Left lung (tissue), 14 donors: ENCODE data around the gene PAK5. TPM values are rescaled to one million over a fixed set of nuclear protein-coding genes. Genes with fewer than 3 reads are reported as not detected.

Source experiments
- ATAC-seq: fragments of 200-7000 bp; cut with Tn5 transposase; one replicate; pipeline ENCODE4 v1.9.1; 2020; ENCODE audit warnings: moderate library complexity
- DNase-seq, 4 donors: peaks; one replicate each; pipeline ENCODE4 v3.0.0-alpha.2; 2013 to 2020
- H3K27ac ChIP-seq, 2 donors: fragments of 200-600 bp; sonication (generic) in 1 of 2; one replicate each; pipeline versions ENCODE4 v1.5.0 to v1.8.0; 2020 to 2021
- H3K27me3 ChIP-seq, 2 donors: fragments of 200-600 bp; sonication (generic) in 1 of 2; one replicate each; pipeline versions ENCODE4 v1.5.0 to v1.8.0; 2020 to 2021
- H3K36me3 ChIP-seq, 2 donors: fragments of 200-600 bp; sonication (generic) in 1 of 2; one replicate each; pipeline versions ENCODE4 v1.5.0 to v1.8.0; 2020 to 2021
- H3K4me1 ChIP-seq, 2 donors: fragments of 200-600 bp; one replicate each; pipeline ENCODE4 v1.8.0; 2021
- H3K4me3 ChIP-seq, 2 donors: fragments of 200-600 bp; sonication (generic) in 1 of 2; one replicate each; pipeline versions ENCODE4 v1.5.0 to v1.8.0; 2020 to 2021; ENCODE audit warnings: mild to moderate bottlenecking in 1 of 2
- H3K9me3 ChIP-seq, 2 donors: fragments of 200-600 bp; sonication (generic) in 1 of 2; one replicate each; pipeline versions ENCODE4 v1.5.0 to v1.8.0; 2020 to 2021
- intact Hi-C, 2 donors: fragments of 100-400 bp; cut with DNase I; formaldehyde crosslinking; loops; one replicate each; pipeline versions ENCODE4 v1.11.2 to v1.14.2; 2022
- long read RNA-seq, 12 donors: library from polyadenylated mRNA in 2 of 12; unstranded in 2 of 12; transcript quantifications; one replicate each; pipeline ENCODE4 v2.0.0 and lab custom pipeline, GENCODE V29; 2019 to 2026
- polyA plus RNA-seq, 6 donors: library from polyadenylated mRNA; unstranded; fragments of 120-200 nt; gene quantifications; one replicate each; pipeline ENCODE4 v1.2.1, GENCODE V29; 2013; ENCODE audit not compliant: insufficient read length in 6 of 6
- total RNA-seq, 2 donors: library from RNA; stranded (reverse); fragmentation: NEBNext Ultra II Directional; extraction: Animal tissue kit (Norgen Biotek cat#: 25700); gene quantifications; one replicate each; pipeline ENCODE4 v1.2.1, GENCODE V29; 2021
- TF ChIP-seq, protein P1 (sequence below), 2 donors: fragments of 200-600 bp; sonication (generic) in 1 of 2; IDR thresholded peaks; one replicate each; pipeline versions ENCODE4 v1.5.0 to v1.8.0; 2021; ENCODE audit warnings: antibody characterized with exemption in 2 of 2
- donor health status: DM: no; HTN: yes; CAD: no.
- donor health status: DM: no; HTN: no; CAD: no.

Gene PAK5
- under 1 TPM in 1 of 2 donors, not detected in 1; 0.15 TPM for total RNA-seq
- polyA plus RNA-seq = under 1 TPM; 0.30 to 0.46 (median 0.39) TPM
- long read RNA-seq, donor 1 = 0 reads
- long read RNA-seq, donor 2 = 0 reads
- long read RNA-seq, donor 3 = 0 reads
- long read RNA-seq, donor 4 = 0 reads
- long read RNA-seq, donor 5 = 0 reads
- long read RNA-seq, donor 6 = 0 reads
- long read RNA-seq, donor 7 = 0 reads
- long read RNA-seq, donor 8 = 0 reads
- long read RNA-seq, donor 9 = 0 reads
- long read RNA-seq, donor 10 = 0 reads
- long read RNA-seq, donor 11 = 0 reads
- long read RNA-seq, donor 12 = 0 reads

DNA sequence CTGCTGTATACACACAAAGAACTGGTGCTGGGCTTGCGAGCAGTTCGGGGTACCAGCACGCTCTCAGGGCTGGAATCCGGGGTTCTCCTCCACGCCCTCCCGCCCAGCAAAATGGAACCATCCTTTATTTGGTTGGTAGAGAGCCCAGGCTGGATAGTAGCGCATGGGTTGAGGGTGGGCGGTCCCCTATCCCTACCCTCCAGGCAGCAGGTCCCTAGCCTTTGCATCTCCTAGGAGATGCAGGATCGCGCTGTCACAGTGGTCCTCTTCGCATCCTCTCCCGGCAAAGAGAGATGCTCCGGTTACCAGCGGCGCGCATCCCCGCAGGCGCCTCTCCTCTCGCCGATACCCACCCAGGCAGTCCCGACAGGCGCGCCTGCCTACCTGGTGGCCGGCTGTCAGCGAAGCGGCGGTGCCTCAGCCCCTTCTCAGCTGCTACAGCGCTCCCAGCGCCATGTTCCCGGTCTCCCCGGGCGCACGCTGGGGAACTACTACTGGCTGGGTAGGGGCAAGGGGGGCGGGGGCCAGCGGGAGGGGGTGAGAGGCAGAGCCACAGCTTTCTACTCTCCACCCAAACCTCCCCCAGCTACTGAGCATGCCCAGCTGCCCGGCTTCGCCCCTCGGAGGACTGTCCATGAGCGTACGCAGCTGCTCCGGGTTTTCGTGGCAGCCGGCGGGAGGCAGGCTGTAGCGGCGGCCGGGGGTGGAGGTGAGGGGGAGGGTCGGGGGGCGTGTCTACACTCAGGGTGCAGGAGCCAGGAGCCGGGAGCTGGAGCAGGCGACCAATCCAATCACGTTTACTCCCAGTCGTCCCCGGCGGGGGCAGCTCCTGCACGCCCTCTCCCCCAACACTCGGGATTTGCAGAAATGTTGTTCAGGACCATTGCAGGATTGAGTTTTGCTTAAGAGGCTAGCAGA lies at the start of gene PAK5:
PAK5 (minus strand) TSS at position 699 of the 918 bp plus-strand sequence. CDS start 194,748 bp downstream, outside the sequence.
- peaks cover 7 to 50% of the 10 kb centered on the region in 2 donors for H3K27me3 ChIP-seq
- intact Hi-C loops = no loop called here
- TF ChIP-seq, protein P1, sequence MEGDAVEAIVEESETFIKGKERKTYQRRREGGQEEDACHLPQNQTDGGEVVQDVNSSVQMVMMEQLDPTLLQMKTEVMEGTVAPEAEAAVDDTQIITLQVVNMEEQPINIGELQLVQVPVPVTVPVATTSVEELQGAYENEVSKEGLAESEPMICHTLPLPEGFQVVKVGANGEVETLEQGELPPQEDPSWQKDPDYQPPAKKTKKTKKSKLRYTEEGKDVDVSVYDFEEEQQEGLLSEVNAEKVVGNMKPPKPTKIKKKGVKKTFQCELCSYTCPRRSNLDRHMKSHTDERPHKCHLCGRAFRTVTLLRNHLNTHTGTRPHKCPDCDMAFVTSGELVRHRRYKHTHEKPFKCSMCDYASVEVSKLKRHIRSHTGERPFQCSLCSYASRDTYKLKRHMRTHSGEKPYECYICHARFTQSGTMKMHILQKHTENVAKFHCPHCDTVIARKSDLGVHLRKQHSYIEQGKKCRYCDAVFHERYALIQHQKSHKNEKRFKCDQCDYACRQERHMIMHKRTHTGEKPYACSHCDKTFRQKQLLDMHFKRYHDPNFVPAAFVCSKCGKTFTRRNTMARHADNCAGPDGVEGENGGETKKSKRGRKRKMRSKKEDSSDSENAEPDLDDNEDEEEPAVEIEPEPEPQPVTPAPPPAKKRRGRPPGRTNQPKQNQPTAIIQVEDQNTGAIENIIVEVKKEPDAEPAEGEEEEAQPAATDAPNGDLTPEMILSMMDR (IDR thresholded peaks at IDR 0.05) = no peak
- peak; percentile 34 to 84 (median 66) for DNase-seq
- peak; percentile 98 for ATAC-seq
- peaks cover 0 to 10% of the 10 kb centered on the region in 2 donors for H3K9me3 ChIP-seq
- H3K4me3 ChIP-seq = peak within 1 kb of the TSS; percentile 14 to 21
- no peaks in the 10 kb centered on the region for H3K36me3 ChIP-seq
- no peaks in the 10 kb centered on the region for H3K4me1 ChIP-seq
- H3K27ac ChIP-seq = no peak within 1 kb of the TSS

DNA sequence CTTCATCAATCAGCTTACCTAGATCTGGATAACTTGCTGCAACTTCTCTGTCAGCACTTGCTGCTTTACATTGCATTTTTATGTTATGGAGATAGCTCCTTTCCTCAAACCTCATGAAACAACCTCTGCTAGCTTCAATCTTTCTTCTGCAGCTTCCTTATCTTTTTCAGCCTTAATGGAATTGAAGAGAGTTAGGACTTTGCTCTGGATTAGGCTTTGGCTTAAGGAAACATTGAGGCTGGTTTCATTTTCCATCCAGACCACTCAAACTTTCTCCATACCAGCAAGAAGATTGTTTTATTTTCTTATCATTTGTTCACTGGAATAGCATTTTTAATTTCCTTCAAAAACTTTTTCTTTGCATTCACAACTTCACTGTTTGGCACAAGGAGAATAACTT lies 48.8 kb upstream of the PAK5 start:
- Histone ChIP-seq H3K4me1 (no peaks in the 10 kb centered on the region), H3K9me3 (no peaks in the 10 kb centered on the region), H3K36me3 (no peaks in the 10 kb centered on the region), H3K4me3 (no peak overlapping the region), H3K27me3 (no peaks in the 10 kb centered on the region), H3K27ac (no peak overlapping the region)
- intact Hi-C loops = no loop called here
- ATAC-seq (no peak), DNase-seq (no peak)
- TF ChIP-seq, protein P1 (IDR thresholded peaks at IDR 0.05) = no peak

DNA sequence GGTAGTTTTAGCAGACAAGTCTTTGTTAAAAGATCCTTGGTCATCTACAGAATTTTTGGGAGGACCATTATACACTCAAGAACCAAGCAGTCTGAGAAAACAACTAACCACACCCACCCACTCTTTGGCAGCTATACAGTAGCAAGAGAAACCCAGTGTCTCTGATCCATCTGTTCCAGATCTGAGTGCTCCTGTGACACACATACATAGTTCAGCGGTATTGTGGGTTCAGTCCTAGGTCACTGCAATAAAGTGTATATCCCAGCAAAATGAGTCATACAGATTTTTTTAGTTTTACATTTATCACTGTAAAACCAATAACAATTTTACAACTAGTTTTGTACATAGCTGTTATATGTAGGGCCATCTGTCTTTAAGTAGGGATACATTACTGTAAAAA lies 47.4 kb upstream of the PAK5 start:
- intact Hi-C loops = no loop called here
- H3K27ac ChIP-seq = no peak overlapping the region
- H3K9me3 ChIP-seq = no peaks in the 10 kb centered on the region
- no peaks in the 10 kb centered on the region for H3K36me3 ChIP-seq
- H3K27me3 ChIP-seq = no peaks in the 10 kb centered on the region
- TF ChIP-seq, protein P1 (IDR thresholded peaks at IDR 0.05) = no peak
- ATAC-seq = no peak
- no peak for DNase-seq
- H3K4me3 ChIP-seq = no peak overlapping the region
- H3K4me1 ChIP-seq = no peaks in the 10 kb centered on the region

DNA sequence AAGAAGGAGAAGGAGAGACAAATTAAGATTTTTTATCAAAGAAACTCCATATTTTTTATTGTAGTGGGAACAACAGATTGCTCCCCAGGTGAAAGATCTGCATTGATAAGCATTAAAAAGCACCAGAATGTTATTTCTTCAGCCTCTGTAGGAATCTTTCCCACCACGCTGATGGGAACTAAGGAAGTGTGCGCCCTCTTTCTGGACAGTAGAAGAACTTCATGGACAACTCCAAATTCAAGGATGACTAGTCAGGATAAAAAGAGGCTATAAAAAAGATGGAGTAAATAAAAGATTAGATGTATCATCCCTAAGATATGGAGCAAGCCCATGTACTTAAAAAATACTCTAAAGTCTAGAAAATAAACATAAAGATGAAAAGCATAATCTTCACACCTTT lies 45.8 kb upstream of the PAK5 start:
- Histone ChIP-seq H3K4me1 (no peaks in the 10 kb centered on the region), H3K27me3 (no peaks in the 10 kb centered on the region), H3K4me3 (no peak overlapping the region), H3K27ac (no peak overlapping the region), H3K36me3 (no peaks in the 10 kb centered on the region), H3K9me3 (no peaks in the 10 kb centered on the region)
- ATAC-seq (no peak), DNase-seq (no peak)
- TF ChIP-seq, protein P1 (IDR thresholded peaks at IDR 0.05) = no peak
- intact Hi-C loops = no loop called here

DNA sequence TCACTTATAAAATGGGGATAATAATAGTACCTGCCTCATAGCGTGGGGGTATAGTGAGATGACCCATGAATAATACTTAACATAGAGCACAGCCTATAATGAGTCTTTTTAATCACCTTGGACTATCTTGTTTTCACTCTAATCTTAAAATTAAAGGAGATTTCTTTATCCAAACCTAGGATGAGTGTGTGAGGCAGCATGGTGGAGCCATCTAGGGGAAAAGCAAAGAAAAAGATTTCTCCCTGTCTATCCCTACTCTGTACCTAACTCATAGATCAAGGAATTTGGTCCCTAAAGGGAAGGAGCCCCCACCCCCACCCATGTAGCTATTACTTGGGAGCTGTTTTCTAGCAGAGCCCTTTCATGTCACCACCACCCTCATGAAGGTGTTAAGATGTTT lies 45.2 kb upstream of the PAK5 start:
- ATAC-seq = no peak
- Histone ChIP-seq H3K27ac (no peak overlapping the region), H3K27me3 (no peaks in the 10 kb centered on the region), H3K9me3 (no peaks in the 10 kb centered on the region), H3K4me3 (no peak overlapping the region), H3K36me3 (no peaks in the 10 kb centered on the region), H3K4me1 (no peaks in the 10 kb centered on the region)
- TF ChIP-seq, protein P1 (IDR thresholded peaks at IDR 0.05) = no peak
- no peak for DNase-seq
- intact Hi-C loops = no loop called here
